Fibroblast of mammary gland (primary cell): ENCODE results near the gene TTLL5.

Source experiments
- DNase-seq: peaks from one replicate; pipeline ENCODE4 v3.0.0-alpha.2; 2010; ENCODE audit warnings: low read depth
- H3K4me3 ChIP-seq: 2 replicates; pipeline ENCODE4 v1.5.1; 2011; ENCODE audit warnings: low read depth, mild to moderate bottlenecking, low read length, moderate library complexity; ENCODE audit not compliant: control insufficient read depth
- CTCF ChIP-seq: conservative IDR thresholded peaks from 2 replicates; pipeline ENCODE4 v1.5.1; 2011; ENCODE audit warnings: low read depth, low read length, inconsistent platforms; ENCODE audit not compliant: control insufficient read depth, insufficient read depth

Gene TTLL5

GRCh38 chr14:75667099-75667765 lies 6.2 kb downstream of the TTLL5 start:
- TF ChIP-seq CTCF = no peak

GRCh38 chr14:75672605-75673192 lies 11.7 kb downstream of the TTLL5 start:
- no peak overlapping the region for H3K4me3 ChIP-seq
- DNase-seq = no peak
- no peak for TF ChIP-seq CTCF

More at GRCh38 chr14:75667099-75667765, 6.2 kb downstream of the TTLL5 start:
- no peak for DNase-seq
- H3K4me3 ChIP-seq = no peak overlapping the region

- no peak for DNase-seq
- H3K4me3 ChIP-seq = no peak overlapping the region
- TF ChIP-seq CTCF = no peak
Measured at GRCh38 chr14:75673345-75674035, 12.4 kb downstream of the TTLL5 start.

GRCh38 chr14:75675265-75675960 lies 14.4 kb downstream of the TTLL5 start:
- no peak overlapping the region for H3K4me3 ChIP-seq
- no peak for DNase-seq

GRCh38 chr14:75685910-75686309 lies 24.9 kb downstream of the TTLL5 start:
- TF ChIP-seq CTCF = no peak
- no peak for DNase-seq
- no peak overlapping the region for H3K4me3 ChIP-seq

More at GRCh38 chr14:75675265-75675960, 14.4 kb downstream of the TTLL5 start:
- peak; percentile 12 for TF ChIP-seq CTCF

GRCh38 chr14:75689012-75689411 lies 28.0 kb downstream of the TTLL5 start:
- DNase-seq = peak; percentile 82
- H3K4me3 ChIP-seq = no peak overlapping the region
- no peak for TF ChIP-seq CTCF
